ENCODE data around the gene OSGEP.

The OSGEP gene

GRCh38 chr14:20400965-20401593 lies 53.5 kb downstream of the OSGEP start:
- in situ Hi-C loops (cut with HindIII; ENCODE audit: low sequenced_read_pairs): no loop called here

DNA sequence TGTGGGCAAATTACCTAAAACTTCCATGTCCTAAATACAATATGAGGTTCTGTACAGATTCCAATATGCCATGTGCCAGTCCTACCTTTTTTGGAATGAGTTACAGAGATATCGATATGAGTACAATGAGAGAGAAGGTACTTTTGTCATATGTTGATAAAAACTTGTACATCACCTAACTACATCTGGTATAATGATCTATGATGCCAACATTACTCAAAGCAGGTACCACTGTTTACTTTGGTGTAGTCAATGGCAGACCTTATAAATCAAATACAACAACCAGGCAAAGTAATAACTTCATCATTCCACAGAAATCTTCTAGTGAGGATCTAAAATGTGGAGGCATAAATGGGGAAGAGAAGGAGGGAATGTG lies 54.0 kb downstream of the OSGEP start:
- in situ Hi-C loops (cut with HindIII; ENCODE audit: low sequenced_read_pairs): no loop called here

- in situ Hi-C loops (cut with HindIII; ENCODE audit: low sequenced_read_pairs): no loop called here
Measured at GRCh38 chr14:20397511-20397910, 57.1 kb downstream of the OSGEP start.
